Endothelial cell (in vitro differentiated cells): ENCODE measurements around the gene PGF. TPM values are rescaled to one million over a fixed set of nuclear protein-coding genes. Genes with fewer than 3 reads are reported as not detected.
A peak's percentile ranks its signal among the peaks of the same experiment; 100 is the strongest.
"Not testable (repeated sequence)": the region's sequence is repeated elsewhere in the genome, so short reads cannot be mapped to it uniquely, and the experiment has no call there.

Source experiments
- DNase-seq: peaks from one replicate; pipeline ENCODE4 v3.0.0; 2021; ENCODE audit warnings: low spot score
- H3K27ac Mint-ChIP-seq: one replicate; pipeline ENCODE4 v1.8.0; 2021; ENCODE audit warnings: mixed read lengths, inconsistent platforms; ENCODE audit not compliant: unreplicated experiment
- H3K27me3 Mint-ChIP-seq: one replicate; pipeline ENCODE4 v1.8.0; 2021; ENCODE audit warnings: mild to moderate bottlenecking, moderate library complexity, mixed read lengths, inconsistent platforms; ENCODE audit not compliant: unreplicated experiment
- H3K36me3 Mint-ChIP-seq: one replicate; pipeline ENCODE4 v1.8.0; 2021; ENCODE audit warnings: mild to moderate bottlenecking, low read depth, mixed read lengths, inconsistent platforms; ENCODE audit not compliant: unreplicated experiment
- H3K4me1 Mint-ChIP-seq: one replicate; pipeline ENCODE4 v1.8.0; 2021; ENCODE audit warnings: mild to moderate bottlenecking, mixed read lengths, inconsistent platforms; ENCODE audit not compliant: unreplicated experiment
- H3K4me3 Mint-ChIP-seq: one replicate; pipeline ENCODE4 v1.8.0; 2021; ENCODE audit warnings: mild to moderate bottlenecking, mixed read lengths, inconsistent platforms; ENCODE audit not compliant: unreplicated experiment
- H3K9me3 Mint-ChIP-seq: one replicate; pipeline ENCODE4 v1.8.0; 2021; ENCODE audit warnings: mixed read lengths, inconsistent platforms; ENCODE audit not compliant: unreplicated experiment
- CTCF ChIP-seq: fragments of 200-600 bp; sonication (generic); IDR thresholded peaks from one replicate; pipeline ENCODE4 v1.5.0; 2021; ENCODE audit warnings: antibody characterized with exemption; ENCODE audit not compliant: unreplicated experiment
- total RNA-seq: library from RNA; stranded (reverse); fragmentation: NEBNext Ultra II Directional; extraction: Animal tissue kit (Norgen Biotek cat#: 25700); gene quantifications from one replicate; pipeline ENCODE4 v1.2.1, GENCODE V29; 2021; ENCODE audit not compliant: unreplicated experiment

Gene PGF
- total RNA-seq, 1 donor from 2014 or later = 6.5 TPM

- H3K4me1 Mint-ChIP-seq = peaks cover 6% of the 10 kb centered on the region
- H3K27ac Mint-ChIP-seq = no peak overlapping the region
- peaks cover 5% of the 10 kb centered on the region for H3K27me3 Mint-ChIP-seq
- no peak overlapping the region for H3K4me3 Mint-ChIP-seq
- DNase-seq = no peak
- H3K36me3 Mint-ChIP-seq = no peaks in the 10 kb centered on the region
- no peaks in the 10 kb centered on the region for H3K9me3 Mint-ChIP-seq
- no peak for TF ChIP-seq CTCF
These were observed 20.7 kb downstream of the PGF start for GRCh38 chr14:74934476-74935359.

- no peak overlapping the region for H3K27ac Mint-ChIP-seq
- peaks cover 8% of the 10 kb centered on the region for H3K4me1 Mint-ChIP-seq
- TF ChIP-seq CTCF = no peak
- H3K27me3 Mint-ChIP-seq = peaks cover 4% of the 10 kb centered on the region
- no peaks in the 10 kb centered on the region for H3K9me3 Mint-ChIP-seq
- H3K4me3 Mint-ChIP-seq = no peak overlapping the region
- H3K36me3 Mint-ChIP-seq = no peaks in the 10 kb centered on the region
- no peak for DNase-seq
These were observed 21.4 kb downstream of the PGF start for GRCh38 chr14:74934041-74934440.

DNA sequence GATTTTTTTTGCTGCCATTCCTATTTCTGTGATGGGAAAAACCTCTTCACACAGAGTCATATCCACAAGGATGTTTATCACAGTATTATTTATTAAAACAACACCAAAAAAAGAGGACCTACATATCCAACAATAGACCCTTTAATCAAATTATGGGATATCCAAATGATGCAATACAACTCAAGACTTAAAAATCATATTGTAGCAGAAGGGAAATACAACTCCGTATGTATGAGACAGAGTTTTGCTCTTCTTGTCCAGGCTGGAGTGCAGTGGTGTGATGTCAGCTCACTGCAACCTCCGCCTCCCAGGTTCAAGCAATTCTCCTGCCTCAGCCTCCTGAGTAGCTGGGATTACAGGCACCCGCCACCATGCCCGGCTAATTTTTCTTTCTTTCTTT lies 22.5 kb downstream of the PGF start:
- not testable (repeated sequence) for H3K27me3 Mint-ChIP-seq, DNase-seq, H3K27ac Mint-ChIP-seq, H3K4me3 Mint-ChIP-seq, H3K4me1 Mint-ChIP-seq, H3K9me3 Mint-ChIP-seq, H3K36me3 Mint-ChIP-seq

GRCh38 chr14:74932401-74932901 lies 22.9 kb downstream of the PGF start:
- no peak for DNase-seq
- no peak for TF ChIP-seq CTCF
- Mint-ChIP-seq H3K27ac (peak overlapping the region; percentile 72), H3K27me3 (peaks cover 2% of the 10 kb centered on the region), H3K4me3 (no peak overlapping the region), H3K9me3 (no peaks in the 10 kb centered on the region), H3K36me3 (no peaks in the 10 kb centered on the region), H3K4me1 (peaks cover 8% of the 10 kb centered on the region)

GRCh38 chr14:74931744-74932143 lies 23.7 kb downstream of the PGF start:
- H3K4me1 Mint-ChIP-seq, H3K27ac Mint-ChIP-seq, H3K9me3 Mint-ChIP-seq, H3K4me3 Mint-ChIP-seq, DNase-seq, H3K27me3 Mint-ChIP-seq, H3K36me3 Mint-ChIP-seq: not testable (repeated sequence)

GRCh38 chr14:74929242-74929641 lies 26.2 kb downstream of the PGF start:
- peaks cover 8% of the 10 kb centered on the region for H3K4me1 Mint-ChIP-seq
- no peak for TF ChIP-seq CTCF
- H3K27me3 Mint-ChIP-seq = peaks cover 3% of the 10 kb centered on the region
- H3K4me3 Mint-ChIP-seq = no peak overlapping the region
- DNase-seq = no peak
- no peak overlapping the region for H3K27ac Mint-ChIP-seq
- H3K9me3 Mint-ChIP-seq = no peaks in the 10 kb centered on the region
- H3K36me3 Mint-ChIP-seq = no peaks in the 10 kb centered on the region
